Activated T-cell treated with anti-CD3 and anti-CD28 coated beads for 4 hours (primary cell): ENCODE data around the gene TEX264.

ENCODE experiments used
- DNase-seq: peaks from one replicate; pipeline ENCODE4 v3.0.0-alpha.2; 2020

Gene TEX264

GRCh38 chr3:51700403-51700802 lies 29.4 kb downstream of the TEX264 start:
- no peak for DNase-seq

- no peak for DNase-seq
Observed at GRCh38 chr3:51702156-51702555, 31.1 kb downstream of the TEX264 start.

GRCh38 chr3:51703068-51703760 lies 32.2 kb downstream of the TEX264 start:
- no peak for DNase-seq

GRCh38 chr3:51703761-51704510 lies 32.9 kb downstream of the TEX264 start:
- no peak for DNase-seq

GRCh38 chr3:51704511-51704950 lies 33.5 kb downstream of the TEX264 start:
- DNase-seq: no peak

- DNase-seq: no peak
Observed at GRCh38 chr3:51705276-51706020, 34.4 kb downstream of the TEX264 start.

- no peak for DNase-seq
Observed at GRCh38 chr3:51706021-51706485, 35.0 kb downstream of the TEX264 start.

- no peak for DNase-seq
Observed at GRCh38 chr3:51706788-51707731, 36.0 kb downstream of the TEX264 start, which contains the start of gene GRM2. GRM2 (plus strand) TSS chr3:51707068; CDS start chr3:51708984, 1,916 bp downstream.

- no peak for DNase-seq
Observed at GRCh38 chr3:51708216-51708845, 37.3 kb downstream of the TEX264 start.

- no peak for DNase-seq
Observed at GRCh38 chr3:51709004-51709420, 38.0 kb downstream of the TEX264 start.

GRCh38 chr3:51709675-51710074 lies 38.6 kb downstream of the TEX264 start:
- DNase-seq: no peak

GRCh38 chr3:51710631-51711351 lies 39.7 kb downstream of the TEX264 start:
- no peak for DNase-seq

GRCh38 chr3:51711352-51712037 lies 40.4 kb downstream of the TEX264 start:
- DNase-seq: no peak

GRCh38 chr3:51712038-51712420 lies 41.0 kb downstream of the TEX264 start:
- no peak for DNase-seq

GRCh38 chr3:51712511-51712931 lies 41.5 kb downstream of the TEX264 start:
- no peak for DNase-seq

GRCh38 chr3:51712963-51713362 lies 41.9 kb downstream of the TEX264 start:
- no peak for DNase-seq

GRCh38 chr3:51715231-51715976 lies 44.4 kb downstream of the TEX264 start:
- no peak for DNase-seq

- no peak for DNase-seq
Observed at GRCh38 chr3:51715977-51716294, 44.9 kb downstream of the TEX264 start.

- no peak for DNase-seq
Observed at GRCh38 chr3:51716805-51717204, 45.8 kb downstream of the TEX264 start.

GRCh38 chr3:51717446-51717845 lies 46.4 kb downstream of the TEX264 start:
- no peak for DNase-seq
